Endometrial microvascular endothelial cells (primary cell): Measurements from ENCODE around the gene F2. TPM values are rescaled to one million over a fixed set of nuclear protein-coding genes. Genes with fewer than 3 reads are reported as not detected.
"Not testable (repeated sequence)": the region's sequence is repeated elsewhere in the genome, so short reads cannot be mapped to it uniquely, and the experiment has no call there.

Experiments used
- in situ Hi-C: cut with HindIII; loops from 2 replicates; pipeline ENCODE4 v1.10.0; 2017; ENCODE audit warnings: low sequenced_read_pairs, low pct_unique_long_range_greater_than_20kb; ENCODE audit errors: inconsistent ontology term
- total RNA-seq: library from RNA; depleted of rRNA; stranded (reverse); fragments of >200 nt; gene quantifications from one replicate; pipeline ENCODE4 v1.2.3, GENCODE V29; 2015; ENCODE audit errors: inconsistent ontology term

Gene F2
- total RNA-seq, 1 donor from 2014 or later, result not detected

DNA sequence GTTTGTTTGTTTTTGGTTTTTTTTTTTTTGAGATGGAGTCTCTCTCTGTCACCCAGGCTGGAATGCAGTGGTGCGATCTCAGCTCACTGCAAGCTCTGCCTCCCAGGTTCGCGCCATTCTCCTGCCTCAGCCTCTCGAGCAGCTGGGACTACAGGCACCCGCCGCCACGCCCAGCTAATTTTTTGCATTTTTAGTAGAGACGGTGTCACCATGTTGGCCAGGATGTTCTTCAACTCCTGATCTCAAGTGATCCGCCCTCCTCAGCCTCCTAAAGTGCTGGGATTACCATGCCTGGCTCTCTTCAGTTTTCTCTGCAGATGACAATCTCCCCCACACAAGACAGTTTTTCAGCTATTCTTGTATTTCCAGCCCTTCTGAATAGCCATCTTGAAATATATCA, 9.7 kb upstream of the F2 start:
- in situ Hi-C loops, result not testable (repeated sequence)

DNA sequence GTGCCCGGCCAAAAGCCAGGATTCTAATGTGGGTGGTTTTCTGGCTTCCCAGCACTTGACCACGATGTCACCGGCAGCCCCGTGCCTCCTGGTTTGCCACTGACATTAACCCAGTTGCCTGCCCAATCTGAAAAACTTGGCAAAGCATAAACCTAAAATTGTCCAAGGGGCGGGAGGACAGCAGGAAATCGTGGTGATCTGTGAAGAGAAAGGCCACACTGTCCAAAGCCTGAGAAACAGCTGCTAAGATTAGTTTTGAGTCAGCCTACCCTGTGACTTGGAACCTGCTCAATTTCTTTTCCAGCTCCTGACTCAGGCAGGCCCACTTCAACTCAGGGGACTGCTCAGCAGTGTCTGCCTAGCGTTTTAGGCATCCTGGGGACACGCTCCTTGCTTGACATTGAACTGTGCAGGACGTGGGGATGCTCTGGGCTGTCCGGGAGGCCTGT, 8.2 kb upstream of the F2 start:
- in situ Hi-C loops, result no loop called here

DNA sequence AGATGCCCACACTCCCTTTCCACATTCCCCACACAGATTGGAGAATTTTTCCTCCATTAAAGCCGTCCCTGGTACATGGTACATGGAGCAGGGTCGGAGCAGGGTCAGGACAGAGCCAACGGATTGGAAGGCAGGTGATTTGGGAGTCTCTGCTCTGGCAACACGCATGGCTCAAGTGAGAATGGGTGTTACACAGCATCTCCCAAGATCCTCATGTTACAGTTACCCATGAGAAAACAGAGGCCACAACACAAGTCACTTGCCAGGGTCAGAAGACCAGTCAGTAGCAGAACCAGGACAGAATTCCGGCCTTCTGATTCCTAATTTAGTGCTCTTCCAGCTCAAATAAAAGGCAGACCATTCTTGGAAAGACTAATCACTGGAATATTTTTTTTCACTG, 7.7 kb upstream of the F2 start:
- in situ Hi-C loops, result no loop called here

DNA sequence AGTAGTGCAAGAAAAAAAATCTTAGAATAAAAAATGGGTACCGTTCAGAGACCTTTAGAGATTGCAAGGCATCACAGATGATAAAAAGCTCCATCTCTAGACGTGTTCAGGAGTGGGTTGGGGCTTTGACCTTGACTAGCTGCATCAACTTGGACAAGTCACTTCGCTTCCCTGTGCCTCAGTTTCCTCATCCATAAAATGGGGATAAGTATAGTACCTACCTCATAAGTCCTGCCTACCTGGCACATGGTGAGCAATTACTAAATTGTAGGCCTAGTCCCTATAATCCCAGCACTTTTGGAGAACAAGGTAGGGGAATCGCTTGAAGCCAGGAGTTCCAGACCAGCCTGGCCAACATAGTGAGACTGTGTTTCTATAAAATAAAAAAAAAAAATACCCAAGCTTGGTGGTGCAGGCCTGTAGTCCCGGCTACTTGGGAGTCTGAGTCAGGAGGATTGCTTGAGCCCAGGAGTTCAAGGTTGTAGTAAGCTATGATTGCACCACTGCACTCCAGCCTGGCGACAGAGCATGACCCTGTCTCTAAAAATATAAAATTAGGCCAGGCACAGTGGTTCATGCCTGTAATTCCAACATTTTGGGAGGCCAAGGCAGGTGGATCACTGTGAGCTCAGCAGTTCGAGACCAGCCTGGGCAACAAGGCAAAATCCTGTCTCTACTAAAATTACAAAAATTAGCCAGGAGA, 6.0 kb upstream of the F2 start:
- in situ Hi-C loops, result no loop called here

DNA sequence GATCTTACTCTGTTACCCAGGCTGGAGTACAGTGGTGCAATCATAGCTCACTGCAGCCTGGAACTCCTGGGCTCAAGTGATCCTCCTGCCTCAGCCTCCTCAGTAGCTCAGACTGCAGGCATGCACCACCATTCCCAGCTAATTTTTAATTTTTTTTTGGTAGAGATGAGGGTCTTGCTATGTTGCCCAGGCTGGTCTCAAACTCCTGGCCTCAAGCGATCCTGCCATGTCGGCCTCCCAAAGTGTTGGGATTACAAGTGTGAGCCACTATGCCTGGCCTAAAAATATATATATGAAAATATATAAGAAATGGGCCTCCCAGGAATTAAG, 1.2 kb upstream of the F2 start:
- in situ Hi-C loops, result not testable (repeated sequence)

DNA sequence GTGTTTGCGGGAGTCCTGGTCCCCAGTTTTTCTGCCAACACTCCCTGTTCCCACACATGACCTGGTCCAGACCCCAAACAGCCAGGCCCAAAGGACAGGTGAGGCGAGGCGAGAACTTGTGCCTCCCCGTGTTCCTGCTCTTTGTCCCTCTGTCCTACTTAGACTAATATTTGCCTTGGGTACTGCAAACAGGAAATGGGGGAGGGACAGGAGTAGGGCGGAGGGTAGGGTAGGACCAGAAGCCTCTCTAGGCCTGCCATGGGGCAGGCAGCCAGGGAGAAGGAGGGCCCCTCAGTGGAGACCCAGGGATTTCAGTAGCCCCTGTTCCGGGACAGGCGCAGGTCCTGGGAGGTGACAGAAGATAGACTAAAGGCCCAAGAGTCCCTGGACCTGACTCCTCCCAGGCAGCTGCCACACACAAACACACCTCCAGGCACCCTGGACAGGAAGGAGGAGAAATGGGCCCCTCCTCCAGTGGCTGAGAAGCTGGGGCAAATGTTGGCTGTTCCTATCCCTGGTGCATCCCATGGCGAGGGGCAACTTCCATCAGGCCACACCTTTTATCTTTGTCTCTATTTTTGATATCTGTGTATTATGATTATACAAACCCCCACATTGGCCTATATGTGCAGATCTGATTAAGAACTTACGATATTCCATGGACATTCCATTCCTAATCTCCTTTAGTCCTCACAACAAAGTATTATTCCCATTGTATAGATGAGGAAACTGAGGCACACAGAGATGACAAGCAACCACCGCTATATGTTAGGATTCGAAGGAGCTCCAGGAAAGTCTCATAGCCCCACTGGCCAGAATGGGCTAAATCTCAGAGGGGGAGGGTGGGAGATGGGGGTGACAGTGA, 626 bp upstream of the F2 start:
- in situ Hi-C loops, result no loop called here

DNA sequence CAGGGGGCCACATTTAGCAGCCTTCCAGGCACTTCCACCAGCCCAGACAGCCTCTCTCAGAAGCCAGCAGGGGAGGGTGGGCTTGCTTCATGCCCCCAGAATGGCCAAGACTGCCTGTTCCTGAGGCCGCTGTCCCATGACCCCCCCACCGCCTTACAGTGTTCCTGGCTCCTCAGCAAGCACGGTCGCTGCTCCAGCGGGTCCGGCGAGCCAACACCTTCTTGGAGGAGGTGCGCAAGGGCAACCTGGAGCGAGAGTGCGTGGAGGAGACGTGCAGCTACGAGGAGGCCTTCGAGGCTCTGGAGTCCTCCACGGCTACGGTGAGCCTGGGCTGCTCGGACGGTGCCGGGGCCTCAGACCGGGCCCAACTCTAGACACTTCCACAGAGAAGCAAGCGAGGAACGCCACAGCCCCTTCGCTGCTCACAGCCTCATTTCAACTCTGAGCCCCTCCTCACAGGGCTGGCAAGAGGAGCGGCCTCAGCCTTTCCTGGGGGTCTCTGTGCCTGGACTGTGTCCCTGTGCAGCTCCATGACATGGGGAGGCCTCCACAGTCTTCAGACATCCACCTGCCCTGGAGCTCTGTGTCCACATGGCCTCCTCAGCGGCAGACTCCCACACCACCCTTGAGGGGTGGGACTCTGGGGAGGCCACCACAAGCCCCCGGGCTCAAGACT, 668 bp downstream of the F2 start:
- in situ Hi-C loops, result no loop called here

DNA sequence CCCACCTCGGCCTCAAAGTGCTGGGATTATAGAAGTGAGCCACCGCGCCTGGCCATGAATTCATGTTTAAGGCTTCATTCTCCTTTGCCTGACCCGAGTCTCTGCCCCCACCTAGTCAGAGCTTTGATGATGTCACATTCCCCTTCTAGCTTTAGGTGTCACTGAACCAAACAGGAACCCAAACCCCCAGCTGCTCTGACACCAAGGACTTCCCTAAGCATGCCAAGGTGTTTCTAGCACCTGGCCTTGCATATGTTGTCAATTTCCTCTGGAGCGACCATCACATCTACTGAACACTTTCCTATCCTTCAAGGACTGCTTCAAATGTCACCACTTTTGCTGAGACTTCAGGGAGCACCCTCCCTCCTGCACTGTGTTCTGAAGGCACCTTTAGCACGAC, 2.3 kb downstream of the F2 start:
- in situ Hi-C loops, result no loop called here

DNA sequence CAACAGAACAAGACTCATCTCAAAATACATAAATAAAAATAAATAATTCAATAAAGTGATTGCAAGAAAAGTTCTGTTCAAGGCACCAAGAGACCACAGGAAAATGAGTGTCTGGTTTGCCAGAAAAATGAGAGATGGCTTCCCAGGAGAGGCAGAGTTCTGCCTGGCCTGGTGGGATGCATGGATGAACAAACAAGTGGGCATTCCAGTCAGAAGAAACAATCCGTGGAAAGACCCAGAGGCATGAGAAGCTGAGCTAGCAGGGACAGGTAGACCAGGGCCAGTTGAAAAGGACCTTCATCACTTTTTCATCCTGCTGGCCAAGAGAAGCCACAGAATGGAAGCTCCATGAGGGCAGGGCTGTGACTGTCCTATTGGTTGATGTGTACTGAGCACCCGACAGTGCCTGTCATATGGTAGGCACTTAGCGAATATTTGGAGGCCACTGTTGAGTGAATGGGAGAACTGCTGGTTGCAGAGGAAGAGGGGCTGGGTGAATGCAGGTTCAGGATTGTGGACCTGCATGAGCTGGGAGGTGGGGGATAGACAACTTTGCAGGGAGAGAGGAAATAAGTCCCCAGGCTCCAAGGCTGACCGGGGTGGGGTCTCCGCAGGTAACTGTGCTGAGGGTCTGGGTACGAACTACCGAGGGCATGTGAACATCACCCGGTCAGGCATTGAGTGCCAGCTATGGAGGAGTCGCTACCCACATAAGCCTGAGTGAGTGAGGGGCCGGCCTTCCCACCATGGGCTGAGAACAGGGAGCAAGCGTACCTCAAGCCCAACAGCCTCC, 3.7 kb downstream of the F2 start:
- in situ Hi-C loops, result no loop called here

DNA sequence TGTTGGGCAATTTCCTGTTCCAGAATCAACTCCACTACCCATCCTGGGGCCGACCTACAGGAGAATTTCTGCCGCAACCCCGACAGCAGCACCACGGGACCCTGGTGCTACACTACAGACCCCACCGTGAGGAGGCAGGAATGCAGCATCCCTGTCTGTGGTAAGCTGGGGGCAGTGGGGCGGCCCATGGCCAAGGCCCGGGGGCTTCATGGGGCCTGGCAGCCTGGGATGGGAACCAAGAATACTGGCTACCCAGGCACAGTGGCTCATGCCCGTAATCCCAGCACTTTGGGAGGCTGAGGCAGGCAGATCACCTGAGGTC, 4.3 kb downstream of the F2 start:
- in situ Hi-C loops, result no loop called here

DNA sequence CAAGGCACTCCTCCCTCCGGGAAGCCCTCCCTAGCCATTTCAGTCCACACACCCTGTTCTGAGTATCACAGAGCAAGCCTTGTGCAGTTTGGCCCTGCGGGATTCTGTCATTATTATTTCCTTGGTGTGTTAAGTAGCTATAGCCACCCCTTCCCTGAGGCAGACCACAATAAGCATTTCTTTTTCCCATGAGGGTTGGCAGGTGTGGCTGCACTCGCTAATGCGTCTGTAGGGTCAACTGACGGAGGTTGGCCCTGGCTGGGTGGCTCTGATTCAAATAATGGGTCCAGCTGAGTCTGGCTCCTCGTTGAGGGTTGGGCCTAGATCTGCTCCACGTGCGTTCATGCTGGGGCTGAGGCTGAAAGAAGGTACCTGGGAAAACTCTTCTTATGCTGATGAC, 5.1 kb downstream of the F2 start:
- in situ Hi-C loops, result no loop called here

DNA sequence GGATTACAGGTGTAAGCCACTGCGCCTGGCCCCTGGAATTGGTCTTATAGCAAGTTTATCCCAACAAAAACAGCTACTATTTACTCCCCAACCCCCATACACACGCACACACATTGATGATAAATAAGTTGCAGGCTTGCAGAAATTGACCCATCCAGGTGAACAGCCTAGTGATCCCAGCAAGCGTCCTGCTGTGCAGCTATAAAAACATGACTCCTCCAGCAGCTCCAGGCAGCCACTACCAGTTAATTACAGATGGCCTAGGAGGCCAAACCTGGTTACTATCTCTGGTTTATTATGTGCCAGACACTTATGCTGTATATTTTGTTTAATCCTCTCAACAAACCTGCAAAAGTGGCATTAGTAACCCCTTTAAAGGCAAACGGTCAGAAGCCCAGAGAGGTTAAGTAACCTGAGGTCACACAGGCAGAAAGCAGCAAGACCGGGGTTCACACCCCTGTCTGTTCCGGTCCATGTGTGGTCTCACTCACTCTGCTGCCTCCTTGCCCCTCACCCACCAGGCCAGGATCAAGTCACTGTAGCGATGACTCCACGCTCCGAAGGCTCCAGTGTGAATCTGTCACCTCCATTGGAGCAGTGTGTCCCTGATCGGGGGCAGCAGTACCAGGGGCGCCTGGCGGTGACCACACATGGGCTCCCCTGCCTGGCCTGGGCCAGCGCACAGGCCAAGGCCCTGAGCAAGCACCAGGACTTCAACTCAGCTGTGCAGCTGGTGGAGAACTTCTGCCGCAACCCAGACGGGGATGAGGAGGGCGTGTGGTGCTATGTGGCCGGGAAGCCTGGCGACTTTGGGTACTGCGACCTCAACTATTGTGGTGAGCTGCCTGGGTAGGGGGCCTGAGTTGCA, 6.6 kb downstream of the F2 start:
- in situ Hi-C loops, result no loop called here

DNA sequence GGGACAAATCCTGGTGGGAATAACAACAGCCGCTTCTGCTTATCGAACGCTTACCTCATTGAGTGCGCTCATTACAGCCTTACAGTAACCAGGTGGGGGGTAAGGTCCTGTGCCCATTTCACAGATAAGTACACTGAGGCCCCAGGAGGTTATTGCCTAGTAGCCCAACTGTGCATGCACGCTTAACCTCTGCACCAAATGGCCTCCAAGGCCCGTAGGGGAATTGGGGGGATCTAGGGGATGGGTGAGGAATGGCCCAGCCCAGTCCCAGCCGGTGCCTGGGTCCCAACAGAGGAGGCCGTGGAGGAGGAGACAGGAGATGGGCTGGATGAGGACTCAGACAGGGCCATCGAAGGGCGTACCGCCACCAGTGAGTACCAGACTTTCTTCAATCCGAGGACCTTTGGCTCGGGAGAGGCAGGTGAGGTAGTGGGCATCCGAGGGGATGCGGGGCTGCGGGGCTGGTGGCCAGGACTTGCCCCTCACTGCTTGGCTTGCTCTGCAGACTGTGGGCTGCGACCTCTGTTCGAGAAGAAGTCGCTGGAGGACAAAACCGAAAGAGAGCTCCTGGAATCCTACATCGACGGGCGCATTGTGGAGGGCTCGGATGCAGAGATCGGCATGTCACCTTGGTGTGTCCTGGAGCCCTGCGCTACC, 7.3 kb downstream of the F2 start:
- in situ Hi-C loops, result no loop called here

DNA sequence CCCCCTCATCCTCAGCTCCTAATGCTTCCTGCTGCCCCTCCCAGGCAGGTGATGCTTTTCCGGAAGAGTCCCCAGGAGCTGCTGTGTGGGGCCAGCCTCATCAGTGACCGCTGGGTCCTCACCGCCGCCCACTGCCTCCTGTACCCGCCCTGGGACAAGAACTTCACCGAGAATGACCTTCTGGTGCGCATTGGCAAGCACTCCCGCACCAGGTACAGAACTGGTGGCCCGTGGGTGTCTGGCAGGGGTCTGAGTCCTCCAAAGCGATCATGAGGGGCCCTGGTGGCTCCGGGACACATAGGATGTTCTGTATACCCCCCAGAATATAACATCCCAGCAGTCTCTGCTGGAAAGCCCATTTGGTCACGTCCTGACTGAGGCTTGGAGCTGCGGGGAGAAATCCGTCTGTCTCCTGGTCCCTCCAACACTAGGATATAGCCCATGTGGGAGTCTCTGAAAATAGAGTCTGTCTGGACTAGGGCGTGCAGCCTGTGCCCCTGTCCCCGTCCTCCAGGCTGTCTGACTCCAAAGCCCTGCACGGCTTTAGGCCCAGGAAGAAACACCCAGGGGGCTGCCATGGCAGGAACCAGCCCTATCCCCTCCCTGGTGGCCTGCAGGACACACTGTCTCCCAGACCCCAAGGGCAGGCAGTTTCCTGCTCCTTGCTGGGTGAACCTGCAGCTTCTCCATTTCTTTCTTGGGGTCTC, 9.1 kb downstream of the F2 start:
- in situ Hi-C loops, result no loop called here

DNA sequence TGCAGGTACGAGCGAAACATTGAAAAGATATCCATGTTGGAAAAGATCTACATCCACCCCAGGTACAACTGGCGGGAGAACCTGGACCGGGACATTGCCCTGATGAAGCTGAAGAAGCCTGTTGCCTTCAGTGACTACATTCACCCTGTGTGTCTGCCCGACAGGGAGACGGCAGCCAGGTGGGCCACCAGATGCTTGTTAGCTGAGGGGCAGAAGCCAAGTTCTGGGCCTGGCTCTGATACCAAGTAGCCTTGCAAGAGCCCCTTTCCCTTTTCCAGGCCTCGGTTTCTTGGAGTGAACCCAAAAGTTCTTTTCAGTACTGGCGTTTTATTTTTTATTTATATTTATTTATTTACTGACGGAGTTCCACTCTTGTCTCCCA, 9.6 kb downstream of the F2 start:
- in situ Hi-C loops, result no loop called here

DNA sequence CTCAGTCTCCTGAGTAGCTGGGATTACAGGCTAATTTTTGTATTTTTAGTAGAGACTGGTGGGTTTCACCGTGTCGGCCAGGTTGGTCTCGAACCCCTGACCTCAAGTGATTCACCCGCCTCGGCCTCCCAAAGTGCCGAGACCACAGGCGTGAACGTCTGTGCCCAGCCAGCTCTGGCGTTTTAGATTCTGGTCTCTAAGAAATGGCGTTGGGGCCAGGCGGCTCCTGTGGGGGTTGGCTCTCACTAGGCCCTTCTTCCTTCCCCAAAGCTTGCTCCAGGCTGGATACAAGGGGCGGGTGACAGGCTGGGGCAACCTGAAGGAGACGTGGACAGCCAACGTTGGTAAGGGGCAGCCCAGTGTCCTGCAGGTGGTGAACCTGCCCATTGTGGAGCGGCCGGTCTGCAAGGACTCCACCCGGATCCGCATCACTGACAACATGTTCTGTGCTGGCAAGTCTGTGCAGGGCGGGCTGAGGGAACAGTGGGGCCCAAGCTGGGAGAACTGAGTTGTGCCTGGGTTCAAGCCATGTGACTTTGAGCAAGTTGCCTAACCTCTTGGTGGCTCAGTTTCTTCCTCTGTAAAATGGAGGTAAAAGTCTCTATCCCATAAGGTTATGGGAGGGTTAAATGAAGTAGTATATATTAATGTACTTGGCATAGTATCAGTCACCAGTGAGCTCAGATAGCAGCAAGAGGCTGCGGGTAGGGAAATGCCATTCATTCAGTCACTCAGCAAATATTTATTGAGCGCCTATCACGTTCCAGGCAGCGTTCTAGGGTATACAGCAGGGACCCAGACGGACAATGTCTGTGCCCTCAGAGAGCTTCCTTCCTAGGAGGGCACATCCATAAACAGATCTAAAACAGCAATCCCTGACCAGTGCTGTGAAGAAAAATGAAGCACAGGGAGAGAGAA, 10.4 kb downstream of the F2 start:
- in situ Hi-C loops, result no loop called here

DNA sequence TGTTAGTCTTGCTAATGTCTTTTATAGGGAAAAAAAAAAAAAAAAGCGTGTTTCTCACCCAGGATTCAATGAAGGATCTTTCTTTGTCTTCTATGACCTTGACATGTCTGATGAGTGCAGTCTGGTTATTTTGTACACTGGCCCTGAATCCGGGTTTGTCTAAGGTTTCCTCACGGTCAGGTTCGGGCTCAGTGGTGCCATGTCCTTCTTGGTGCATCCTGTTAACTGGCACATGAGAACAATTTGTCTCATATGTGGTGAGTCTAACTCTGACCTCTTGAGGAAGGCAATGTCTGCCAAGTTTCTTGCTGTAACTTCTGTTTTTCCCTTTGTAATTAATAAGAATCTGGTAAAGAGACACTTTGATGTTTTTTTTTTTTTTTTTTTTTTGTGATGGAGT, 12.5 kb downstream of the F2 start:
- in situ Hi-C loops, result no loop called here
